ENCODE data around the gene GRN. TPM values are rescaled to one million over a fixed set of nuclear protein-coding genes. Genes with fewer than 3 reads are reported as not detected.

GRN gene
- total and polyA plus RNA-seq, 2 of the 8 experiments (the other 6 are each of a cell fraction or from before 2014, with no cell fraction given) = 108 to 387 TPM

DNA sequence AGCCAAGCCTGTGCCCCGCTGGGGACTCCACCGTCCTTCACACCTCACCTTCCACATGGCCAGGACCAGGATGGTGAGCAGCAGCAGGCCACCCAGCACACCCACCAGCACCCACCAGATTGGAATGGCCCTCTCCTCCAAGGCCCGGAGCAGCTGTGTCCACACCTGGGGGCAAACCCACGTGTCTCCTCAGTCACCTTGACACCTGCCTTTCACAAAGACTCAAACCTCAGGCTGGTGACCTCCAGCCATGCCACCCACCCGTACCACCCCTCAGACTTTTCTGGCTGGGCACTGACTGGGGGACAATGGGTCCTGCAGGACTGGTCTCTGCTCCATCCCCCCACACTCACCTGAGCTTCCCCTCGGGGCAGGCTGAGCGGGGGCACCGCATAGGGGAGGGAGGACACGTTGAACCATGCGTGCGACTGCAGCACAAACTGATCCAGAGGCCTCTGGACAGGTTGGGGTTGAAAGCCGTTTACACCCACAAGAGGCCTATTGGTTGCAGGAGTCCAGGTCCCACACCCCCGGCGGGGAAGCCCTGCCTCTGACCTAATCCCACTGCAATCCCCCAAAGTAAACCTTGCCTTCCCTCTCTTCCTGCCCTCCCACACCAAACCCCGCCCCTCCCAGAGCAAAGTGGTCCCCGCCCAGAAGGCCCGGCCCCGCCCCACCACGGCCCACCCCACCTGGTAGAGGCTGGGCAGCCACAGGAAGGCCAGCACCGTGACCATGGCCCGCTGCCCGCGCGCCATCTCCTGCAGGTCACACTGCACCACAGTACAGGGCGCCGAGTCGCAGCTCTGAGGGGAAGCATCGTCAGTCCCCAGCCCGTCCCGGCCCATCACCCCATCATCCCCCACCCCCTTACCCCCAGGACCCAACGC is 29.4 kb downstream of the GRN start (continued):
- TF ChIP-seq SIN3A (conservative IDR thresholded peaks at IDR 0.05 in 1 of 2, IDR thresholded peaks at IDR 0.05 in 1 of 2; ENCODE audit: low read depth in 1 of 2, low read length in 2 of 2) = no peak
- TF ChIP-seq YY1 (IDR thresholded peaks at IDR 0.05; ENCODE audit: low read depth, low read length) = no peak
- no peak for TF ChIP-seq MAFK (IDR thresholded peaks at IDR 0.05; ENCODE audit: low read depth, low read length)
- TF ChIP-seq, protein P1, sequence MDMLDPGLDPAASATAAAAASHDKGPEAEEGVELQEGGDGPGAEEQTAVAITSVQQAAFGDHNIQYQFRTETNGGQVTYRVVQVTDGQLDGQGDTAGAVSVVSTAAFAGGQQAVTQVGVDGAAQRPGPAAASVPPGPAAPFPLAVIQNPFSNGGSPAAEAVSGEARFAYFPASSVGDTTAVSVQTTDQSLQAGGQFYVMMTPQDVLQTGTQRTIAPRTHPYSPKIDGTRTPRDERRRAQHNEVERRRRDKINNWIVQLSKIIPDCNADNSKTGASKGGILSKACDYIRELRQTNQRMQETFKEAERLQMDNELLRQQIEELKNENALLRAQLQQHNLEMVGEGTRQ (IDR thresholded peaks at IDR 0.05; ENCODE audit: low read length) = no peak
- TF ChIP-seq BRCA1 (IDR thresholded peaks at IDR 0.05; ENCODE audit: low read depth, low read length) = no peak
- no peak for TF ChIP-seq POLR2AphosphoS5 (IDR thresholded peaks at IDR 0.05; ENCODE audit: low read depth, low read length)
- no peak for TF ChIP-seq HDAC2 (IDR thresholded peaks at IDR 0.05; ENCODE audit: borderline replicate concordance in 1 of 2, low read depth in 2 of 2, low read length in 2 of 2)
- no peak for TF ChIP-seq EGR1 (IDR thresholded peaks at IDR 0.05; ENCODE audit: borderline replicate concordance, low read depth, low read length)
